Naive thymus-derived CD4-positive, alpha-beta T cell (primary cell): Measurements from ENCODE around the gene ARMC9. TPM values are rescaled to one million over a fixed set of nuclear protein-coding genes. Genes with fewer than 3 reads are reported as not detected.

Experiments used
- ATAC-seq: fragments of 150-1000 bp; cut with Tn5 transposase; 2 replicates; pipeline ENCODE4 v1.10.0; 2021; ENCODE audit warnings: mild to moderate bottlenecking, moderate library complexity
- CTCF ChIA-PET: fragments of 350-600 bp; sonication (Branson Sonifier 250); formaldehyde crosslinking; loops from one replicate; lab custom pipeline; 2021; ENCODE audit warnings: antibody characterized with exemption; lab: Charles Lee
- POLR2A ChIA-PET: fragments of 350-600 bp; sonication (Branson Sonifier 250); formaldehyde crosslinking; loops from one replicate; lab custom pipeline; 2021; ENCODE audit warnings: antibody characterized with exemption, inconsistent platforms; lab: Charles Lee
- DNase-seq, 9 donors: peaks; one replicate each; pipeline versions ENCODE4 v3.0.0 to v3.0.0-alpha.2; 2020 to 2022; ENCODE audit warnings: mixed read lengths in 1 of 9
- H3K27ac ChIP-seq: one replicate; pipeline ENCODE4 v1.7.0; 2013; ENCODE audit warnings: mild to moderate bottlenecking, low read depth, low read length, moderate library complexity
- H3K27me3 ChIP-seq, 2 donors: one replicate each; pipeline ENCODE4 v1.7.0; 2013; ENCODE audit warnings: low read length in 2 of 2, mild to moderate bottlenecking in 2 of 2, moderate library complexity in 2 of 2; ENCODE audit not compliant: control insufficient read depth in 2 of 2, insufficient read depth in 2 of 2
- H3K36me3 ChIP-seq, 3 experiments: 1 replicate in 2 of 3; 2 replicates in 1 of 3; pipeline ENCODE4 v1.7.0; 2013; ENCODE audit warnings: low read length in 3 of 3, mild to moderate bottlenecking in 3 of 3, moderate library complexity in 1 of 3; ENCODE audit not compliant: insufficient read depth in 3 of 3, control insufficient read depth in 2 of 3
- H3K4me1 ChIP-seq, 2 donors: one replicate each; pipeline ENCODE4 v1.7.0; 2013; ENCODE audit warnings: low read length in 2 of 2, mild to moderate bottlenecking in 2 of 2, moderate library complexity in 1 of 2; ENCODE audit not compliant: control insufficient read depth in 2 of 2, insufficient read depth in 2 of 2
- H3K4me3 ChIP-seq: 2 replicates; pipeline ENCODE4 v1.7.0; 2013; ENCODE audit warnings: mild to moderate bottlenecking, low read length
- H3K9me3 ChIP-seq, 3 experiments: 1 replicate in 2 of 3; 2 replicates in 1 of 3; pipeline ENCODE4 v1.7.0; 2013; ENCODE audit warnings: low read length in 3 of 3; ENCODE audit not compliant: control insufficient read depth in 2 of 3
- H3K27ac Mint-ChIP-seq, 9 donors: one replicate each; pipeline ENCODE4 v1.8.0; 2020 to 2022; ENCODE audit warnings: mixed read lengths in 9 of 9, mild to moderate bottlenecking in 8 of 9, moderate library complexity in 5 of 9, inconsistent platforms in 2 of 9
- H3K27me3 Mint-ChIP-seq, 5 donors: one replicate each; pipeline ENCODE4 v1.8.0; 2021 to 2022; ENCODE audit warnings: mixed read lengths in 5 of 5, mild to moderate bottlenecking in 1 of 5
- H3K36me3 Mint-ChIP-seq, 5 donors: one replicate each; pipeline ENCODE4 v1.8.0; 2020 to 2022; ENCODE audit warnings: mixed read lengths in 5 of 5, mild to moderate bottlenecking in 3 of 5, inconsistent platforms in 1 of 5
- H3K4me1 Mint-ChIP-seq, 7 donors: one replicate each; pipeline ENCODE4 v1.8.0; 2020 to 2022; ENCODE audit warnings: mixed read lengths in 7 of 7, mild to moderate bottlenecking in 3 of 7, inconsistent platforms in 1 of 7
- H3K4me3 Mint-ChIP-seq, 10 donors: one replicate each; pipeline ENCODE4 v1.8.0; 2020 to 2022; ENCODE audit warnings: mild to moderate bottlenecking in 10 of 10, mixed read lengths in 10 of 10, moderate library complexity in 6 of 10, inconsistent platforms in 2 of 10
- H3K9me3 Mint-ChIP-seq, 11 donors: one replicate each; pipeline ENCODE4 v1.8.0; 2020 to 2022; ENCODE audit warnings: mixed read lengths in 11 of 11, mild to moderate bottlenecking in 4 of 11, inconsistent platforms in 1 of 11, moderate library complexity in 1 of 11
- intact Hi-C, 2 donors: fragments of 100-400 bp; cut with micrococcal nuclease; formaldehyde crosslinking; loops; one replicate each; pipeline ENCODE4 v1.15.1; 2023
- polyA plus RNA-seq, 2 donors: library from polyadenylated mRNA; unstranded; fragments of 300-500 nt; fragmentation: Illumina TruSeq; gene quantifications; one replicate each; pipeline ENCODE4 v1.2.3, GENCODE V29; 2021
- total RNA-seq, 6 experiments: library from RNA in 5 of 6; stranded (reverse) in 5 of 6; gene quantifications; 1 replicate in 5 of 6; 2 replicates in 1 of 6; pipeline ENCODE4 v1.2.3 and lab custom pipeline; 2021 to 2026

The ARMC9 gene
- total and polyA plus RNA-seq, 7 experiments from 2014 or later, result 0.45 to 2.0 (median 0.85) TPM

DNA sequence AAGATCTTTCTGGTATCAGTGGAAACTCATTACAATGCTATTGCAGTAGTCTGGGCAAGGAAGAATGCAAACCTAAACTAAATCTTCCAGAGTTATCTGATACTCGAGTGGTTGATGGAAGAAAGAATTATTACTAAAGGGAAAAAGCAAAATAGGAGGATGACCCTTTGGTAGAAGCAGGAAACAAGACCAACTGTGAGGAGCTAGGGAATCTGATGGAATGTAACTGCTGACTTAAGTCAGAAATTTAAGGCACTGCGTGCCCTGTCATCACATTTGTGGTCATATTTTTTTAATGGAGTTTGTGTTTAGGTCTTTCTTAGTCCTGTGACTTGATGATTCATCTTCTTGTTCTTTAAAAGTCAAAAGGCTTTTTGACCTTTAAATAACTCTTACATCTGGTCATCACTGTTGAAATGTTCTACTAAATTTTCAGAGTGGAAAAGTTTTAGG lies 36.5 kb upstream of the ARMC9 start:
- ChIA-PET CTCF (no interaction called here), POLR2A (interaction anchor here (0.7 kb wide), 1 partner anchor 175 kb away, joined by 5 read pairs; no protein-coding TSS in a partner anchor)
- Histone ChIP-seq H3K27ac (no peak overlapping the region), H3K27me3 (no peaks in the 10 kb centered on the region), H3K9me3 (no peaks in the 10 kb centered on the region), H3K36me3 (peaks cover 7 to 28% (median 10%) of the 10 kb centered on the region in 3 experiments), H3K4me3 (no peak overlapping the region), H3K4me1 (peaks cover 0 to 6% of the 10 kb centered on the region in 2 donors)
- no peaks in the 10 kb centered on the region for H3K27me3 Mint-ChIP-seq
- peaks cover 5 to 33% (median 7%) of the 10 kb centered on the region in 5 donors for H3K36me3 Mint-ChIP-seq
- DNase-seq (no peak), ATAC-seq (no peak)
- H3K27ac Mint-ChIP-seq, result peak overlapping the region in 3 of 9 donors; percentile 2 to 48 (median 34)
- peaks cover 0 to 18% (median 4%) of the 10 kb centered on the region in 7 donors for H3K4me1 Mint-ChIP-seq
- H3K9me3 Mint-ChIP-seq, result no peaks in the 10 kb centered on the region
- no peak overlapping the region for H3K4me3 Mint-ChIP-seq
- intact Hi-C loops, result no loop called here

DNA sequence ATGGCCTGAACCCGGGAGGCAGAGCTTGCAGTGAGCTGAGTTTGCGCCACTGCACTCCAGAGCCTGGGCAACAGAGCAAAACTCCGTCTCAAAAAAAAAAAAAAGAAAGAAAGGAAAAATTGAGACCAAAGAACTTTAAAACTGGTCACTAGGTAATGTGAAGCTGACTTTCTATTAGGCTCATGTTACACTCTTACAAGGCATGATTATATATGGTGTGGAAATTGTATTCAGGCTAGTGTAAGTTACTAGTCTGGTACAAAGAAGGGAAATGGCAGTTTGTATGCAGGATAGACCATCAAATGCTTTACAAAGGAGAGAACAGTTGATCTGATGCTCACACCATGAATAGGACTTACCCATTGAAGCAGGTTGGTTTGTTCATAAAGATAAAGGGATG lies 35.4 kb upstream of the ARMC9 start:
- H3K27ac ChIP-seq, result no peak overlapping the region
- peak overlapping the region in 2 of 9 donors; percentile 23 to 61 for H3K27ac Mint-ChIP-seq
- DNase-seq (no peak), ATAC-seq (no peak)
- no peak overlapping the region for H3K4me3 Mint-ChIP-seq
- ChIA-PET POLR2A (no interaction called here), CTCF (interaction anchor here (0.7 kb wide), 2 partner anchors 53 to 392 kb away, joined by 4 read pairs; no protein-coding TSS in a partner anchor)
- H3K9me3 ChIP-seq, result no peaks in the 10 kb centered on the region
- H3K27me3 Mint-ChIP-seq, result no peaks in the 10 kb centered on the region
- intact Hi-C loops, result no loop called here
- H3K4me1 Mint-ChIP-seq, result peaks cover 0 to 18% (median 4%) of the 10 kb centered on the region in 7 donors
- no peak overlapping the region for H3K4me3 ChIP-seq
- peaks cover 9 to 43% (median 16%) of the 10 kb centered on the region in 5 donors for H3K36me3 Mint-ChIP-seq
- H3K9me3 Mint-ChIP-seq, result no peaks in the 10 kb centered on the region
- no peaks in the 10 kb centered on the region for H3K27me3 ChIP-seq
- H3K36me3 ChIP-seq, result peaks cover 10 to 39% (median 11%) of the 10 kb centered on the region in 3 experiments
- peaks cover 0 to 6% of the 10 kb centered on the region in 2 donors for H3K4me1 ChIP-seq

DNA sequence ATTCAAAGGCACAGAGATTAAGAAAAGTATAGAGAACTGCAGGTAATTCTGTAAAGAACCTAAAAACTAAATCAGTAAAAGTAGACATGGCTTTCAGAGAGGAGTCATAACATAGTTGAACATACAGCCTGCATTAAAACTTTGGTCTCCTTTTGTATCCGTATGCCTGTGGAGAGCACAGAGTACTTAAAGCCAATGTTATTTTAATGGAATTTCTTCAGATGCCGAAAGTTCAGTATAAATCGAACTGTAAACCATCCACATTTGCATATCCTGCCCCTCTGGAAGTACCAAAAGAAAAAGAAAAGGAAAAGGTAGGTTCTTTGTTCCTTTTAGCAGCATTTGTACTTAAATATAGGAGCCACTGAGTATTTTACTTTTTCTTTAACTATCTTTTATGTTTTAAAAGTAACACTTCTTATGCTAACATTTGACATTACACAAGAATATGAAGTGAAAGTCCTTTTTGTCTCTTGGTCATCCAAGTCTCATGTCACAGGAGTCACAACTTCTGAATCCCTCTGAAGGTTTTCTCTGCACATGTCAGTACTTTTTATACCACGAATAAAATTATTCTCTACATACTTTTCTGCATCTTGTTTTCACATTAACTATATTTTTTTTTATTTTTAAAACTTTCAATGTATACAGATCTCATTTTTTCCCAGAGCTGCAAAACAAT lies 34.9 kb upstream of the ARMC9 start:
- peaks cover 0 to 23% (median 4%) of the 10 kb centered on the region in 7 donors for H3K4me1 Mint-ChIP-seq
- H3K9me3 Mint-ChIP-seq, result no peaks in the 10 kb centered on the region
- H3K27ac Mint-ChIP-seq, result peak overlapping the region in 2 of 9 donors; percentile 23 to 61
- Histone ChIP-seq H3K27ac (no peak overlapping the region), H3K4me1 (peaks cover 0 to 6% of the 10 kb centered on the region in 2 donors), H3K9me3 (no peaks in the 10 kb centered on the region), H3K27me3 (no peaks in the 10 kb centered on the region), H3K36me3 (peaks cover 10 to 42% (median 13%) of the 10 kb centered on the region in 3 experiments), H3K4me3 (no peak overlapping the region)
- ATAC-seq (no peak), DNase-seq (no peak)
- no peaks in the 10 kb centered on the region for H3K27me3 Mint-ChIP-seq
- peaks cover 9 to 46% (median 19%) of the 10 kb centered on the region in 5 donors for H3K36me3 Mint-ChIP-seq
- POLR2A ChIA-PET, result no interaction called here
- intact Hi-C loops, result no loop called here
- no peak overlapping the region for H3K4me3 Mint-ChIP-seq
- CTCF ChIA-PET, result interaction anchor here (0.7 kb wide), 1 partner anchor 54 kb away, joined by 4 read pairs; no protein-coding TSS in a partner anchor

DNA sequence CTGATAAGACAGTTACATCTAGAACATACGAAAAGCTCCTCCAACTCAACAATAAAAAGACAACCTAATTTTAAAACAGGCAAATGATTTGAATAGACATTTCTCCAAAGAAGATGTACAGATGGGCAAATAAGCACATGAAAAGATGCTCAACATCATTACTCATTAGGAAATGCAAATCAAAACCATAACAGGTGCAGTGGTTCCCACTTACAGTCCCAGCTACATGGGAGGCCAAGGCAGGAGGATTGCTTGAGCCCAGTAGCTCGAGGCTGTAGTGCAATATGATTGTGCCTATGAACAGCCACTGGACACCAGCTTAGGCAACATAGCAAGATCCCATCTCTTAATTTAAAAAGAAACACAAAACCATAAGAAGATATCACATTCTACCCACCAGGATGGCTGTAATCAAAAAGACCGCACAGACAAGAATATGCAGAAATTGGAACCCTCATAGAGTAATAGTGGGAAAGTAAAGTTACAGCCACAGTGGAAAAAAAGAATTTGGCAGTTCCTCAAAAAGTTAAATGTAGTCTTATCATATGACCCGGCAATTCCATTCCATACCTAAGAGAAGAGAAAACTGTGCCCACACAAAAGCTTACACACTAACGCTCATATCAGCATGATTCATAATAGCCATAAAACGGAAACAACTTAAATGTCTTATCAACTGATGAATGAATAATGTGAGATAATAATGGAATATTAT lies 30.5 kb upstream of the ARMC9 start:
- Mint-ChIP-seq H3K27me3 (no peaks in the 10 kb centered on the region), H3K36me3 (peaks cover 17 to 69% (median 27%) of the 10 kb centered on the region in 5 donors), H3K27ac (peak overlapping the region in 2 of 9 donors; percentile 46 to 49), H3K9me3 (no peaks in the 10 kb centered on the region), H3K4me1 (peaks cover 0 to 6% (median 0%) of the 10 kb centered on the region in 7 donors), H3K4me3 (no peak overlapping the region)
- DNase-seq (no peak), ATAC-seq (no peak)
- POLR2A ChIA-PET, result no interaction called here
- H3K4me1 ChIP-seq, result no peaks in the 10 kb centered on the region
- peaks cover 10 to 61% (median 18%) of the 10 kb centered on the region in 3 experiments for H3K36me3 ChIP-seq
- no peaks in the 10 kb centered on the region for H3K27me3 ChIP-seq
- H3K27ac ChIP-seq, result no peak overlapping the region
- H3K9me3 ChIP-seq, result no peaks in the 10 kb centered on the region
- H3K4me3 ChIP-seq, result no peak overlapping the region
- CTCF ChIA-PET, result no interaction called here
- intact Hi-C loops, result no loop called here

DNA sequence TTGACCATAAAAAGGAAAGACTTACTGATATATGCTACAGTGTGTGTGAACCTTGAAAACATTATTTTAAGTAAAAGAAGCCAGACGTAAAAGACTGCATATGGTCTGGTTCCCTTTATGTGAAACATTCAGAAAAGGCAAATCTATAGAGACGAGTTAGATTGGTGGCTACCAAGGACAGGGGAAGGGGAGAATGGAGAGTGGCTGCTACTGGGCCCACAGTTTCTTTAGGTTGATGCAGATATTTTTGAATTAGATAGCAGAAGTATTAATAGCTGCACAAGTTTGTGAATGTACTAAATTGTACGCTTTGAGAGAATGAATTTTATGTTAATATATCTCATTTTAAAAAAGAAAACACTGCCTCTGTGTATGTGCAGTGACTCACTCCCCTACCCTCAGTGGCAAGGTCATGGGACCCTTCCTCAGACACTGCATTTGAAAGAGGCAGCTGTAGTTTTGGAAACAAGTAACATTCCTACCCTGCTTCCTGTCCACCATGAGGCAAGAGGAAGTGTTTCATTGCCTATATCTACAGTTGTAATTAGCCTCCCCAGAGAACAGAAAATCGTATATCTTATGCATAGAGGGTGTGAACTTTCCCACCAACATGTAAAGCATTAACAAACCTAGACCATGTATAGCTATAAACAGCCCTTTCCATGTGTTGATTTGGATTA lies 29.8 kb upstream of the ARMC9 start:
- no peaks in the 10 kb centered on the region for H3K9me3 Mint-ChIP-seq
- Histone ChIP-seq H3K4me1 (no peaks in the 10 kb centered on the region), H3K27ac (no peak overlapping the region), H3K9me3 (no peaks in the 10 kb centered on the region), H3K27me3 (no peaks in the 10 kb centered on the region), H3K36me3 (peaks cover 10 to 60% (median 18%) of the 10 kb centered on the region in 3 experiments), H3K4me3 (no peak overlapping the region)
- ATAC-seq (no peak), DNase-seq (no peak)
- H3K4me3 Mint-ChIP-seq, result no peak overlapping the region
- peaks cover 17 to 67% (median 27%) of the 10 kb centered on the region in 5 donors for H3K36me3 Mint-ChIP-seq
- no peaks in the 10 kb centered on the region for H3K27me3 Mint-ChIP-seq
- peak overlapping the region in 1 of 9 donors; percentile 46 for H3K27ac Mint-ChIP-seq
- intact Hi-C loops, result no loop called here
- POLR2A ChIA-PET, result no interaction called here
- CTCF ChIA-PET, result no interaction called here
- peaks cover 0 to 6% (median 0%) of the 10 kb centered on the region in 7 donors for H3K4me1 Mint-ChIP-seq

DNA sequence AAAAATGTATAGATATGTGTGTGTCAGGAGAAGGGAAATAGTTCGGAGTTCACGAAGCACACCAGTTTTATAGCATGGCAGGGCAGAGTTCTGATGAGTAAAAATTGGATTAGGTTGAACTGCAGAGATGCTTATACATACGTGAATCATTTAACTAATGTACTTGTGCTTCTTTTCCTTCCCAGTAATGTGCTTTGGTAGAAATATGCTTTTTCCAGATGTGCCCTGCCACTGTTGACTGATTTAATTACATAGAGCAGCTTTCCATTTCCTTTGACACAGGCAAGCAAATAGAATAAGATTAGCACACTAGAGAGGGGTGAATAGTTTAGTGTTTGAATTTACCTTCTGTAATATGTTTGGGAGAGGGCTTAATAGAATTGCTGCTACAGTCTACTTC lies 28.9 kb upstream of the ARMC9 start:
- peaks cover 0 to 6% (median 0%) of the 10 kb centered on the region in 7 donors for H3K4me1 Mint-ChIP-seq
- H3K36me3 ChIP-seq, result peaks cover 10 to 58% (median 18%) of the 10 kb centered on the region in 3 experiments
- intact Hi-C loops, result no loop called here
- ChIA-PET POLR2A (no interaction called here), CTCF (no interaction called here)
- no peaks in the 10 kb centered on the region for H3K9me3 ChIP-seq
- no peak overlapping the region for H3K4me3 Mint-ChIP-seq
- H3K27me3 ChIP-seq, result no peaks in the 10 kb centered on the region
- ATAC-seq (no peak), DNase-seq (no peak)
- H3K4me3 ChIP-seq, result no peak overlapping the region
- H3K27ac ChIP-seq, result no peak overlapping the region
- H3K4me1 ChIP-seq, result no peaks in the 10 kb centered on the region
- no peaks in the 10 kb centered on the region for H3K9me3 Mint-ChIP-seq
- H3K27ac Mint-ChIP-seq, result peak overlapping the region in 1 of 9 donors; percentile 15
- H3K27me3 Mint-ChIP-seq, result no peaks in the 10 kb centered on the region
- H3K36me3 Mint-ChIP-seq, result peaks cover 17 to 72% (median 27%) of the 10 kb centered on the region in 5 donors
